Rectal smooth muscle tissue (tissue), 1 donor: ENCODE measurements around the gene SMYD3.

Experiments
- H3K27ac ChIP-seq: one replicate; pipeline ENCODE4 v1.7.0; 2013; ENCODE audit warnings: low read depth, low read length, inconsistent platforms
- H3K27me3 ChIP-seq: one replicate; pipeline ENCODE4 v1.7.0; 2013; ENCODE audit warnings: low read length; ENCODE audit not compliant: control insufficient read depth, insufficient read depth
- H3K36me3 ChIP-seq: one replicate; pipeline ENCODE4 v1.7.0; 2013; ENCODE audit warnings: low read length; ENCODE audit not compliant: control insufficient read depth, insufficient read depth
- H3K4me1 ChIP-seq: one replicate; pipeline ENCODE4 v1.7.0; 2013; ENCODE audit warnings: low read length; ENCODE audit not compliant: control insufficient read depth, insufficient read depth
- H3K4me3 ChIP-seq: one replicate; pipeline ENCODE4 v1.7.0; 2013; ENCODE audit warnings: low read length
- H3K9ac ChIP-seq: one replicate; pipeline ENCODE4 v1.7.0; 2013; ENCODE audit warnings: low read length

Gene SMYD3

DNA sequence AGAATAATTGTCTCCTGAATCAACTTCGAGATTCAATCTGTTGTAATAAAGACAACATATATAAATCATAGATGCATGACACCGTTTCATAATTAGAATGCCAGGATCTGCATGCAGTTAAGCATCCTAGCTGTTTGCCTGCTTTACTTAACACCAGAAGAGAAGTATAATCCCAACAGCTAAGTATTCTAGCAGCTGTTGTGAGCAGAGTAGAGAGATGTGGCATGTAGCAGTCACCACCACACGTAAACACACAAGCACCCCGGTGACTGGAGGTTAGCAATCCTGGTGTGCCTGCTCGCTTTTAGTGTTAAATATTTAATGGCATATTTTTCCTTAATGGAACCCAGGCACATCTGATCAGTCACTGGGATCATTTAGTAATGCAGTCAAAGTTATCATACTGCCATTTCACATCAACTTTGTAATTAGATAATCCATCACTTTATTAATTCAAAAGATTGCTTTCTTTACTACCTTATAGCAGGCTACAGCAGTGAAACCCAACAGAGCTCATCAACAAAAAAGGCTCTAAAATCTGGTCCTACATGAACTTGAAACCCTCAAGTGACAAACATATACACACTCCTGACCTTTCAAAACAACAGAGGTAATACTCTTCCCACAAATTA, 187.9 kb downstream of the SMYD3 start:
- Histone ChIP-seq H3K27ac (no peak overlapping the region), H3K4me3 (no peak overlapping the region), H3K9ac (no peak overlapping the region), H3K4me1 (no peaks in the 10 kb centered on the region), H3K27me3 (no peaks in the 10 kb centered on the region), H3K36me3 (no peaks in the 10 kb centered on the region)

DNA sequence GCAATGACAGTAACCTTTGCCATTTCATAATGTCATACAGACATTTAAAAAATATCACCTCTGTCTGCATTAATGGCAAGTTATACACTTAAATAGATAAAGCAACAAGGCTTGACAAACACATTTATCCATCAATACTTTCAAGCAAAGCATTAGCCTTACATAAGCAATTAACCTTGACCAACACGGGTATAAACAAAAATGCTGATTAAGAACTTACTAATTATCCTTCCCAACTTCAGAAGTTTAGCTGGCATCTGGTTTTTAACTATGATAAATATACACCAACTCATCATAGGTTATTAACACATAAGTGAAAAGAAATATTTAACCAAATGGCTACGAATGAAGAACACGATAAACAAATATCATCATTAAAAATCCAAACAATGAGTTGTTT, 188.5 kb downstream of the SMYD3 start:
- H3K27me3 ChIP-seq, result no peaks in the 10 kb centered on the region

DNA sequence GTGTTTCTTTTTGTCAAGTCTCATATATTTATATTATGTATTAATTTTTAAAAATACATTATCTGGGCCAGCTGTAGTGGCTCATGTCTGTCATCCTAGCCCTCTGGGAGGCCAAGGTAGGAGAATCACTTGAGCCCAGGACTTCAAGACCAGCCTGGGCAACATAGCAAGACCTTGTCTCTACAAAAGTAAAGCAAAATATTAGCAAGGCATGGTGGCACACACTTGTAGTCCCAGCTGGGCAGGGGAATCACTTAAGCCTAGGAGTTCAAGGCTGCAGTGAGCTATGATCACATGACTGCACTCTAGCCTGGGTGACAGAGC, 189.1 kb downstream of the SMYD3 start:
- Histone ChIP-seq H3K27me3 (no peaks in the 10 kb centered on the region), H3K4me3 (no peak overlapping the region), H3K27ac (no peak overlapping the region), H3K9ac (no peak overlapping the region), H3K4me1 (no peaks in the 10 kb centered on the region), H3K36me3 (no peaks in the 10 kb centered on the region)

More for the DNA sequence above, 188.5 kb downstream of the SMYD3 start:
- Histone ChIP-seq H3K9ac (no peak overlapping the region), H3K27ac (no peak overlapping the region), H3K36me3 (no peaks in the 10 kb centered on the region), H3K4me3 (no peak overlapping the region), H3K4me1 (no peaks in the 10 kb centered on the region)

DNA sequence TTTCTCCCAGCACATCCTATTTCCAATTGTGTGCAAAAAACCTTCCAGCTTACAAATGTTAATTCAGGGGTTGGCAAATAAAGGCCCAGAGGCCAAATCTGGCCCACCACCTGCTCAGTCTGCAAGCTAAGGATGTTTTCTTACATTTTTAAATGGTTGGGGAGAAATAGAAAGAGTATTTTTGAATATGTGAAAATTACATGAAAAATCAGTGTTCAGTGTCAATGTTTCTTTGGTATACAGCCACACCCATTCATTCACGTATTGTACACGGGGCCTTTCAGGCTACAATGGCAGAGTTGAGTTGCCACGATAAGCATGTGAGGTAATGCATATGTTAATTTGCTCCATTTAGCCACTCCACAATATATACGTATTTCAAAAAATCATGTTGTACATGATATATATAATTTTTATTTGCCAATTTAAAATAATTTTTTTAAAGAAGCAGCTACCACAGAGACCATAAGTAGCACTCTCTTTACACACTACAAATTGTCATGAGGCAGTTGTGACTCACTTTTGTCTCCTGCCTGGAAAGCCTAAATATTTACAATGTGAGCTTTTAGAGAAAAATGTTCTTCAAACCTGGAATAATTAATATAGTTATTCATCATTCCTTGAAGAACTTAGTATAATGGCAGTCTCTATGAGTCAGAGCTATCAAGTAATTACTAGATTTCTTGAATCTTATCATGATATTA, 189.6 kb downstream of the SMYD3 start:
- no peak overlapping the region for H3K4me3 ChIP-seq
- H3K36me3 ChIP-seq, result no peaks in the 10 kb centered on the region
- no peaks in the 10 kb centered on the region for H3K4me1 ChIP-seq
- H3K9ac ChIP-seq, result no peak overlapping the region
- H3K27ac ChIP-seq, result no peak overlapping the region
- H3K27me3 ChIP-seq, result no peaks in the 10 kb centered on the region

DNA sequence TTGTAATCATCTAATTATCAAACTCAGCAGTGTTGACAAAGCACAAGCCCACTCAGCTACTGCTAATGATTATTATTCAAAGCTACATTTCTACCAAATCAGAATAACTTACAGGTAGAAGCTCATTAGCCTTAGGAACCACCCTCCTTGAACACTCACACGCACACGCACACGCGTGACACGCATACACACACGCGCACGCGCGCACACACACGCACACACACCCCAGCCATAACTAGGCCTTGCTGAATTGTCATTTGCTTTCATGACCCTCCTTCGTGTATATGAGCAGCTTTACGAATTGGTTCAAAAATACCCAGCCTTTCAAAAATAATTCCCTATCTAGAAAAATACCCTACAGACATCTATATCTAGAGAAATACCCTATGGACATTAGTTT, 195.6 kb downstream of the SMYD3 start:
- Histone ChIP-seq H3K4me3 (no peak overlapping the region), H3K27me3 (no peaks in the 10 kb centered on the region), H3K36me3 (no peaks in the 10 kb centered on the region), H3K4me1 (no peaks in the 10 kb centered on the region), H3K9ac (no peak overlapping the region), H3K27ac (no peak overlapping the region)

DNA sequence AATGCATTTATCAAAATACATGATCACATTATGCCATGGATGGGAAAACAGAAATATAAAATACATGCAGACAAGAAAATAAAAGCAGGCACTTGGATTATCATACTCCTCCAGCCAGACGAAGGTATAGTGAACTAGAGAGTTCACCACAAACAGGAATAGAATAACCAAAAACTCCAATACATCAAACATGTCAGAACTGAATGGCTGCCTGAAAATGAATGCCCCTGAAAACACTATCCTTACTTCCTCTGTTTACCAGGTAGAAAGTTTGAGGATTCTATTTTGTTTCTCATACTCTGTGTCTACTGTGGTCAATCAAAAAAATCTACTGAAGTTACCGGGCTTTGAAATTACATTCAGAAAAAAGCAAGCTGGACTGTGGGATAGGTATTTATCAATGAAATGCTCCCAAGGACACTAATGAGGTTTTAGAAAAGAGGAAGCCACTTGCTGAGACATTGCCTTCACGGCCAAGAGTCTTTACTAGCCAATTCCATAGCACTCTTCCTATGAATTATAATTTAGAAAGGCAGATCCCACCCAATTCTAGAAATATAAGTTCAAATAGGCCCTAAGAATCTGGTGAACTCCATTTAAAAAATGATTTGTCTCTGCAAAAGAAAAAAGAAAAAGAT, 197.7 kb downstream of the SMYD3 start:
- Histone ChIP-seq H3K36me3 (no peaks in the 10 kb centered on the region), H3K4me1 (no peaks in the 10 kb centered on the region), H3K9ac (no peak overlapping the region), H3K27me3 (no peaks in the 10 kb centered on the region), H3K4me3 (no peak overlapping the region), H3K27ac (no peak overlapping the region)

DNA sequence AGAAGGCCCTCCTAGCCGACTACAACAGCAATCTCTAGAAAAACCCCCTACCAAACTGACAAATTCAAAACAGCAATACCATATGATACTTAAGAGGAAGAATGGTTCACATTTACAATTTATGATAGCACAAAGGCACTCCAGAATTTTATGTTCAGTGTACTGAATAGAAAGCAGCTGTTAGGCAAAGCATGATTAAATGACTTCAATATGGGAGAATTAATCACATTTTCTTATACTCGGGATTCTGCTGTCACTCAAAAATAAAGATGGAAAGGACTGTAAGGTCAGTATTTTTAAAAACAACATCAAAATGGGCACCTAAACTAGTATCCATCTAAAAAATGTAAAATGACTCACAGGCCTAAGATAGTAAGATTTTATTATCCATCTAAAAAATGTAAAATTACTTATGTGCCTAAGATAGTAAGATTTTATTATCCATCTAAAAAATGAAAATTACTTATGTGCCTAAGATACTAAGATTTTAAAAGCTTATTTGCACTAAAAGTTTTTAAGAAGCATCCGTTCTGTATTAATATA, 198.5 kb downstream of the SMYD3 start:
- no peaks in the 10 kb centered on the region for H3K4me1 ChIP-seq
- H3K4me3 ChIP-seq, result no peak overlapping the region
- H3K27ac ChIP-seq, result no peak overlapping the region
- H3K36me3 ChIP-seq, result no peaks in the 10 kb centered on the region
- no peaks in the 10 kb centered on the region for H3K27me3 ChIP-seq
- H3K9ac ChIP-seq, result no peak overlapping the region

DNA sequence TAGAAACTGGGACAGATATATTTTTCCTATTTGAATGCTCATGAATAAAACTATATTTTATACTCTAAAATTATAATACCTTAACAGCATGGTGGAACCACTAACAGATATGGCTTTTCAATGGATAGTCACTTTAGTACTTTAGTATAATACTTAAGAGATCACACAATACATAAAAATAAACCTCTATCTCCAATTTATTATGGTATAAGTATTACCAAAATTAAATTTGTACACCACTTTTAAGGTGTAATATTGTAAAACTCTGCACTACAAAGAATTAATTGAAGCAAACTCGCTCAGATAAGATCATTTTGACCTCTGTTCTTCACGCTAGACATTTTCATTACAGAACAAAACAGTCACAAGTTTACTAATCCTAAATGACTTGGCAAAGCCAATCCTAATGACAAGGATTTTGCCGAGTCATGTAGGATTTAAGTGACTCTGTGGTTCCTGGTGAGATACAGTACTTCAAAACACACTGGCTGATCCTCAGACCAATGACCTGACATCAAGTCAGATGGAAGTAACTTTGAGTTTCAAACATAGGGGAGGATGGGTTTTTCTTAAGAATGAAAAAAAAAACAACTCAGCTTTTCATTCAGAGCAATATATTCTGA, 200.6 kb downstream of the SMYD3 start:
- H3K4me3 ChIP-seq, result no peak overlapping the region
- H3K4me1 ChIP-seq, result no peaks in the 10 kb centered on the region
- no peak overlapping the region for H3K9ac ChIP-seq
- H3K36me3 ChIP-seq, result no peaks in the 10 kb centered on the region
- H3K27me3 ChIP-seq, result no peaks in the 10 kb centered on the region
- no peak overlapping the region for H3K27ac ChIP-seq

DNA sequence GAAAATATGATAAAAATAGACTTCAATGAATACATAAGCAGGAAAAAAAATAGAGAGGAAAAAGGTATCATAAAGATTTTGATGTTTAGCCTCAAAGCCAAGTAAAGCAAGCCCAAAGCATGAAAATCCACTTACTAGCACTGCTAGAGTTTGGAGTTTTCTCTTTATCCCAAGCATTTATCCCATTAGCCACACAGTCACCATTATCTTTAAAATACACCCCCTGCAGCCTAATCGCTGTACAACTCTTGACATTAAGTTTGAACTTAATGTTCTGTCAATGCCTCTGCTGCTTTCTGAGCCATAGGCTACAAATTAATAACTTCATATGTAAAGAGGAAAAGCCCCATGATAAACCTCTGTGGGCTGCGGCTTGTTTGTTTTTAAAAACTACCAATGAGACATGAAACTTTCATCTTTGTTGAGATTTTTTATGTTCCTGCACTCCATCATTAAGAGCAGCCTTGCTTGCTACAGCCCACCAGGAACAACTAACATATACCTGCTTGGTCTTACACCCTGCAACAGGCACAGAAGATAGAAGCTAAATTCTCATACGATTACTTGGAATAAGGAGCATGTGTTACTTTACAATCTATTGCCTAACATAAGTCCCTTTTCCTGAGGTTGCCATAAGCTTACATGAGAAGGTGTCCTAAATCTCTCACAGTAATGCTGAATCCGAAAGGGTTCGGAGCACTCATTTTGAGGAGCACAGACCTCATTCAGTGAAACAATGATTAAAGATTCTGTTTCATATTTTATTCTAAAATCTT, 202.4 kb downstream of the SMYD3 start:
- Histone ChIP-seq H3K36me3 (no peaks in the 10 kb centered on the region), H3K4me3 (no peak overlapping the region), H3K27ac (no peak overlapping the region), H3K9ac (no peak overlapping the region), H3K27me3 (no peaks in the 10 kb centered on the region), H3K4me1 (no peaks in the 10 kb centered on the region)

DNA sequence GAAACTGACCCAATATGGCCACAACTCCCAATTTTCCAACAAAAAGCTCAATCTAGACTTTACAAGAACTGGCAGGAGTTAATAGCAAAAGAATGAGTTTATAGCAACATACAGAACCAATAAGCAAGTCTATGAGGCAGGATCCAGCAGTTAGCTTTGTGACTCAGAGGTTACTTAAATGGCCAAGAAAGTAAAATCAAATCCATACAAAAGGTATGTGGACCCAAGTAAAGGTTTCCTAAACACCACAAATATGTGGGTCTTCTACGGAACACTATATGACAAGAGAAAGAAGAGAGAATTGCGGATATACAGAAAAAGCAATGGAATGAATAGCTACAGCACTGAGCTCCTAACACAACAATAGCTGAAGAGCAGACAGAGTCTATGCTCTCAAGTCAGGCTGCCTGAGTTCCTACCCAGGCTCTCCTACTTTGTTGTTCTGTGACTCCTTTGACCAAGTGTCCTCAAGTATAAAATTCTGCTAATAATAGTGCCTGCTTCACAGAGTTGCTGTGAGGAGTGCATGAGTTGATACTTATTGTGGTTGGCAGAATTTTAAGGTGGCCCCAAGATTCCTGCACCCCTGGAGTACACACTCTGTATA, 204.3 kb downstream of the SMYD3 start:
- Histone ChIP-seq H3K36me3 (no peaks in the 10 kb centered on the region), H3K27me3 (no peaks in the 10 kb centered on the region), H3K4me1 (no peaks in the 10 kb centered on the region), H3K4me3 (no peak overlapping the region), H3K27ac (no peak overlapping the region), H3K9ac (no peak overlapping the region)

DNA sequence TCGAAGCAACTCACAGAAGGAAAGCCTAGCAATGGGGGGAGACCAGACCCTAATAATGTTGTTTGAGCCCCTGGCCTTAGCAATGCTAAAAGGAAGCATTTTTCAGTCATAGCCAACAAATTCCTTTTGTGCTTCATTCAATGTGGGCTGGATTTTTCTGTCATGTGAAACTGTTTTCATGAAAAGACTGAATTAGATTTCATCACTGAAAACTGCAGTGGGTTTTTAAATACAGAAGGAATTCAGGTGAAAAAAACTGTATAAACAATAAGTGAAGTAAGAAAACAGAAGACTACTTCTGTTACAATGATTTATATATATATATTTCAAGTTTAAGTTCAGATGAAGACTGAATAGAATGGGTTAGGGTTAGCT, 204.8 kb downstream of the SMYD3 start:
- Histone ChIP-seq H3K4me3 (no peak overlapping the region), H3K36me3 (no peaks in the 10 kb centered on the region), H3K27me3 (no peaks in the 10 kb centered on the region), H3K4me1 (no peaks in the 10 kb centered on the region), H3K9ac (no peak overlapping the region), H3K27ac (no peak overlapping the region)
